Neural progenitor cell (in vitro differentiated cells): ENCODE data around the gene ZMIZ1. TPM values are rescaled to one million over a fixed set of nuclear protein-coding genes. Genes with fewer than 3 reads are reported as not detected.

ENCODE experiments used
- DNase-seq: peaks from one replicate; pipeline ENCODE4 v3.0.0-alpha.2; 2016; ENCODE audit warnings: low spot score
- H2AFZ ChIP-seq: fragments of 200-600 bp; sonication (generic); replicated peaks from 2 replicates; pipeline ENCODE4 v1.6.1; 2016; ENCODE audit warnings: antibody characterized with exemption
- H3F3A ChIP-seq: fragments of 200-600 bp; sonication (generic); 2 replicates; pipeline ENCODE4 v1.6.1; 2016; ENCODE audit warnings: antibody characterized with exemption, low read depth
- H3K27ac ChIP-seq: fragments of 200-600 bp; sonication (generic); 2 replicates; pipeline ENCODE4 v1.5.1; 2016; ENCODE audit warnings: mild to moderate bottlenecking
- H3K27me3 ChIP-seq: fragments of 200-600 bp; sonication (generic); 2 replicates; pipeline ENCODE4 v1.6.1; 2016; ENCODE audit warnings: mild to moderate bottlenecking, moderate library complexity
- H3K36me3 ChIP-seq: fragments of 200-600 bp; sonication (generic); 2 replicates; pipeline ENCODE4 v1.5.1; 2016
- H3K4me1 ChIP-seq: fragments of 200-600 bp; sonication (generic); 2 replicates; pipeline ENCODE4 v1.6.1; 2016; ENCODE audit warnings: mixed run types
- H3K4me2 ChIP-seq: fragments of 200-600 bp; sonication (generic); 2 replicates; pipeline ENCODE4 v1.6.1; 2016
- H3K4me3 ChIP-seq: fragments of 200-600 bp; sonication (generic); 2 replicates; pipeline ENCODE4 v1.5.1; 2016
- H3K79me2 ChIP-seq: fragments of 200-600 bp; sonication (generic); 2 replicates; pipeline ENCODE4 v1.6.1; 2016; ENCODE audit warnings: low read depth
- H3K9ac ChIP-seq: fragments of 200-600 bp; sonication (generic); 2 replicates; pipeline ENCODE4 v1.6.1; 2016
- H3K9me3 ChIP-seq: fragments of 200-600 bp; sonication (generic); 2 replicates; pipeline ENCODE4 v1.5.1; 2016; ENCODE audit warnings: low read depth
- H4K20me1 ChIP-seq: fragments of 200-600 bp; sonication (generic); 2 replicates; pipeline ENCODE4 v1.6.1; 2016; ENCODE audit warnings: low read depth
- H3K27ac Mint-ChIP-seq: 3 replicates; pipeline ENCODE4 v1.8.0; 2021; ENCODE audit warnings: mixed read lengths
- H3K27me3 Mint-ChIP-seq: 2 replicates; pipeline ENCODE4 v1.8.0; 2022; ENCODE audit warnings: low read depth, mild to moderate bottlenecking, inconsistent platforms, moderate library complexity, mixed read lengths; ENCODE audit not compliant: insufficient read depth
- H3K36me3 Mint-ChIP-seq: 3 replicates; pipeline ENCODE4 v1.8.0; 2021; ENCODE audit warnings: mixed read lengths
- H3K4me1 Mint-ChIP-seq: 3 replicates; pipeline ENCODE4 v1.8.0; 2021; ENCODE audit warnings: mixed read lengths
- H3K4me3 Mint-ChIP-seq: 3 replicates; pipeline ENCODE4 v1.8.0; 2021; ENCODE audit warnings: mild to moderate bottlenecking, moderate library complexity, mixed read lengths
- H3K9me3 Mint-ChIP-seq: 3 replicates; pipeline ENCODE4 v1.8.0; 2020; ENCODE audit warnings: mixed read lengths
- EZH2 ChIP-seq: fragments of 200-600 bp; sonication (generic); IDR thresholded peaks from 2 replicates; pipeline ENCODE4 v1.6.1; 2017; ENCODE audit warnings: antibody characterized with exemption, mild to moderate bottlenecking, moderate library complexity
- EZH2phosphoT487 ChIP-seq: fragments of 200-600 bp; sonication (generic); IDR thresholded peaks from 2 replicates; pipeline ENCODE4 v1.6.1; 2017; ENCODE audit warnings: antibody characterized with exemption
- total RNA-seq: library from RNA; depleted of rRNA; stranded (reverse); fragments of >200 nt; gene quantifications from 2 replicates; pipeline ENCODE4 v1.2.3, GENCODE V29; 2015; ENCODE audit warnings: low replicate concordance
- TF ChIP-seq, protein P1 (sequence below): fragments of 200-600 bp; sonication (generic); IDR thresholded peaks from 2 replicates; pipeline ENCODE4 v1.5.1; 2017; ENCODE audit warnings: antibody characterized with exemption, mild to moderate bottlenecking

ZMIZ1 gene
- total RNA-seq, 1 donor from 2014 or later: 5.8 TPM

- Mint-ChIP-seq H3K4me1 (peaks cover 92% of the 10 kb centered on the region), H3K27me3 (peaks cover 10% of the 10 kb centered on the region), H3K4me3 (peak overlapping the region; percentile 42), H3K36me3 (peaks cover 8% of the 10 kb centered on the region), H3K27ac (peak overlapping the region; percentile 77), H3K9me3 (no peaks in the 10 kb centered on the region)
- Histone ChIP-seq H4K20me1 (peaks cover 61% of the 10 kb centered on the region), H3K27ac (no peak overlapping the region), H3K9me3 (no peaks in the 10 kb centered on the region), H2AFZ (no peak overlapping the region), H3K9ac (no peak overlapping the region), H3K79me2 (no peaks in the 10 kb centered on the region), H3F3A (no peaks in the 10 kb centered on the region), H3K4me3 (no peak overlapping the region), H3K4me2 (no peak overlapping the region), H3K36me3 (no peaks in the 10 kb centered on the region), H3K27me3 (no peaks in the 10 kb centered on the region), H3K4me1 (peaks cover 51% of the 10 kb centered on the region)
- DNase-seq: no peak
- no peak for TF ChIP-seq EZH2phosphoT487
Measured at GRCh38 chr10:79176949-79177602, 108.3 kb downstream of the ZMIZ1 start.

DNA sequence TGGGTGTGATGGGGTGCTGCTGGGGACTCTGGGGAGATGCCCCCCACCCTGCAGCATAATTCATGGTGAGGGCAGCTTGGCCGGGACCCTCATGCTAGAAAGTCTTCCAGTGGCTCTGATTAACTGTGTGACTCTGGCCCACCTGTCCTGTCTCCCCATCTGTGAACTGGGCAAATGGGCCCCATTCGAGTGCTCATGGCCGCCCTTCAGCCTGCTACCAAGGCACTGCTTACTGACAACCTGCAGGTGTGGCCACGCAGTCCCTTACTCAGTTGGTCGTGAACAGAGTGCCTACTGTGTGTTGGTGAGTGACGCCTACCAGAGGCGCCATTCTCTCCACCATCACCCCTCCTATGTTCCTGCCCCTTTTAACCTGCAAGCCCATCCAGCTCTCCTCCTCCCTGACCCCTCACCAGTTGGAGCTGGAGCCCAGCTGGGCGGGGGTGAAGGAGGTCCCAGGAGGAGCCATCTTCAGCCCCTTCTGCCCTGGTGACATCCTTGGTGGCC, 109.4 kb downstream of the ZMIZ1 start:
- H3K27ac Mint-ChIP-seq: peak overlapping the region; percentile 91
- Histone ChIP-seq H4K20me1 (peaks cover 71% of the 10 kb centered on the region), H3K4me2 (peak overlapping the region; percentile 65)

DNA sequence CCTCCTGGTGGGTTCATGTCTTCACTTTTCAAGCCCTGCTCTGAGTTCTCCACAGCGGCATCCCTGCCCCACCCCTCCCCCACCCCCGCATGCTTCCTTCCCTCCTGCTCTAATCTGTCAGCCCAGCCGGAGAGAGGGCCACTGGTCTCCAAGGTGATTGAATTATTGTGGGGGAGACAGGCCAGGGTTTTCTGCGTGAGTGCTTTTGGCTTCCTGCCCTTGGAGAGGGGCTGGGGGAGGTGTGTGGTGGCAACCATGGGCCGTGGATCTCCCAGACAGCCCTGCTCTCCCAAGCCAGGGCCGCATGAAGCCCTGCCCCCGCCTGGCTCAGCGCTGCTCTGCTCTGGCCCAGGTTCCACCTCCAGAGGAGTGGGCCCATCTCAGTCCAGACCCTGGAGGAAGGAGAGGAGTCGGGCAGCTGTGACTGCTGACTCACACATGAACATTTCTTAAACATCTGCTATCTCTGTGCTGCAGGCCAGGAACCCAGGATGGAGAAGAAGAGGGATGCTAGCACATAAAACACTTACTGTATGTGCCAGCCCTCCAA, 109.9 kb downstream of the ZMIZ1 start:
- peaks cover 11% of the 10 kb centered on the region for H3K27me3 Mint-ChIP-seq
- no peaks in the 10 kb centered on the region for H3K79me2 ChIP-seq
- peak overlapping the region; percentile 96 for H3K27ac Mint-ChIP-seq
- peaks cover 51% of the 10 kb centered on the region for H3K4me1 ChIP-seq
- no peak overlapping the region for H3K9ac ChIP-seq
- no peaks in the 10 kb centered on the region for H3K27me3 ChIP-seq
- peaks cover 73% of the 10 kb centered on the region for H4K20me1 ChIP-seq
- H3F3A ChIP-seq: no peaks in the 10 kb centered on the region
- peak overlapping the region; percentile 65 for H3K4me2 ChIP-seq
- DNase-seq: peak; percentile 73
- H3K4me3 ChIP-seq: no peak overlapping the region
- H3K4me1 Mint-ChIP-seq: peaks cover 95% of the 10 kb centered on the region
- H3K9me3 Mint-ChIP-seq: no peaks in the 10 kb centered on the region
- H3K4me3 Mint-ChIP-seq: peak overlapping the region; percentile 78
- H2AFZ ChIP-seq: no peak overlapping the region
- H3K9me3 ChIP-seq: no peaks in the 10 kb centered on the region
- TF ChIP-seq, protein P1, sequence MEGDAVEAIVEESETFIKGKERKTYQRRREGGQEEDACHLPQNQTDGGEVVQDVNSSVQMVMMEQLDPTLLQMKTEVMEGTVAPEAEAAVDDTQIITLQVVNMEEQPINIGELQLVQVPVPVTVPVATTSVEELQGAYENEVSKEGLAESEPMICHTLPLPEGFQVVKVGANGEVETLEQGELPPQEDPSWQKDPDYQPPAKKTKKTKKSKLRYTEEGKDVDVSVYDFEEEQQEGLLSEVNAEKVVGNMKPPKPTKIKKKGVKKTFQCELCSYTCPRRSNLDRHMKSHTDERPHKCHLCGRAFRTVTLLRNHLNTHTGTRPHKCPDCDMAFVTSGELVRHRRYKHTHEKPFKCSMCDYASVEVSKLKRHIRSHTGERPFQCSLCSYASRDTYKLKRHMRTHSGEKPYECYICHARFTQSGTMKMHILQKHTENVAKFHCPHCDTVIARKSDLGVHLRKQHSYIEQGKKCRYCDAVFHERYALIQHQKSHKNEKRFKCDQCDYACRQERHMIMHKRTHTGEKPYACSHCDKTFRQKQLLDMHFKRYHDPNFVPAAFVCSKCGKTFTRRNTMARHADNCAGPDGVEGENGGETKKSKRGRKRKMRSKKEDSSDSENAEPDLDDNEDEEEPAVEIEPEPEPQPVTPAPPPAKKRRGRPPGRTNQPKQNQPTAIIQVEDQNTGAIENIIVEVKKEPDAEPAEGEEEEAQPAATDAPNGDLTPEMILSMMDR: no peak
- no peak for TF ChIP-seq EZH2
- no peak for TF ChIP-seq EZH2phosphoT487
- peaks cover 11% of the 10 kb centered on the region for H3K36me3 Mint-ChIP-seq
- H3K27ac ChIP-seq: no peak overlapping the region
- H3K36me3 ChIP-seq: no peaks in the 10 kb centered on the region

More for the DNA sequence above, 109.4 kb downstream of the ZMIZ1 start:
- no peaks in the 10 kb centered on the region for H3F3A ChIP-seq
- H2AFZ ChIP-seq: no peak overlapping the region
- H3K36me3 ChIP-seq: no peaks in the 10 kb centered on the region
- TF ChIP-seq, protein P1: no peak
- TF ChIP-seq EZH2: no peak
- no peak for TF ChIP-seq EZH2phosphoT487
- H3K36me3 Mint-ChIP-seq: peaks cover 8% of the 10 kb centered on the region
- peak overlapping the region; percentile 78 for H3K4me3 Mint-ChIP-seq
- H3K4me3 ChIP-seq: no peak overlapping the region
- no peaks in the 10 kb centered on the region for H3K9me3 Mint-ChIP-seq
- H3K27me3 ChIP-seq: no peaks in the 10 kb centered on the region
- H3K4me1 Mint-ChIP-seq: peaks cover 95% of the 10 kb centered on the region
- no peaks in the 10 kb centered on the region for H3K79me2 ChIP-seq
- no peak overlapping the region for H3K27ac ChIP-seq
- H3K9ac ChIP-seq: no peak overlapping the region
- no peak for DNase-seq
- peaks cover 51% of the 10 kb centered on the region for H3K4me1 ChIP-seq
- peaks cover 10% of the 10 kb centered on the region for H3K27me3 Mint-ChIP-seq
- no peaks in the 10 kb centered on the region for H3K9me3 ChIP-seq
